Bladder microvascular endothelial cell (primary cell): Measurements from ENCODE around the gene RAP1A. TPM values are rescaled to one million over a fixed set of nuclear protein-coding genes. Genes with fewer than 3 reads are reported as not detected.

Source experiments
- total RNA-seq: library from RNA; depleted of rRNA; stranded (reverse); fragments of >200 nt; gene quantifications from 2 replicates; pipeline ENCODE4 v1.2.3, GENCODE V29; 2014

RAP1A gene
- total RNA-seq: 10.2 and 36.9 TPM in 2 replicates

GRCh38 chr1:111619635-111620440, at the start of gene RAP1A:
RAP1A (plus strand) TSS chr1:111619789; CDS start chr1:111691361, 71,572 bp downstream.

GRCh38 chr1:111739194-111739924, 119.8 kb downstream of the RAP1A start, which contains the start of gene INKA2:
INKA2 (minus strand) TSS chr1:111739395; CDS start chr1:111739242, 153 bp downstream.

GRCh38 chr1:111755331-111756123, 135.9 kb downstream of the RAP1A start, which contains the start of gene DDX20:
DDX20 (plus strand) TSS chr1:111755901; CDS start chr1:111755925, 24 bp downstream.

Other genes starting within 250 kb of the RAP1A start
- 0.32 and 0.94 TPM in 2 replicates for gene OVGP1, start 192.1 kb upstream of the RAP1A start, total RNA-seq
- 24.9 and 49.3 TPM in 2 replicates for gene WDR77, start 170.5 kb upstream of the RAP1A start, total RNA-seq
- gene ATP5PB, start 170.3 kb upstream of the RAP1A start, total RNA-seq: 265 and 400 TPM in 2 replicates
- 0.16 and 0.31 TPM in 2 replicates for gene C1orf162, start 145.8 kb upstream of the RAP1A start, total RNA-seq
- gene ADORA3, start 116.2 kb upstream of the RAP1A start, total RNA-seq: 0.16 TPM in 1 of 2 replicates, not detected in the other
- not detected in 2 replicates for gene TMIGD3, start 116.2 kb upstream of the RAP1A start, total RNA-seq
- 4.2 and 13.7 TPM in 2 replicates for gene INKA2, start 119.6 kb downstream of the RAP1A start, total RNA-seq
- 11.7 and 29.1 TPM in 2 replicates for gene DDX20, start 136.1 kb downstream of the RAP1A start, total RNA-seq